Measurements from ENCODE around the gene CLCNKA.
A peak's percentile ranks its signal among the peaks of the same experiment; 100 is the strongest.

Gene CLCNKA

DNA sequence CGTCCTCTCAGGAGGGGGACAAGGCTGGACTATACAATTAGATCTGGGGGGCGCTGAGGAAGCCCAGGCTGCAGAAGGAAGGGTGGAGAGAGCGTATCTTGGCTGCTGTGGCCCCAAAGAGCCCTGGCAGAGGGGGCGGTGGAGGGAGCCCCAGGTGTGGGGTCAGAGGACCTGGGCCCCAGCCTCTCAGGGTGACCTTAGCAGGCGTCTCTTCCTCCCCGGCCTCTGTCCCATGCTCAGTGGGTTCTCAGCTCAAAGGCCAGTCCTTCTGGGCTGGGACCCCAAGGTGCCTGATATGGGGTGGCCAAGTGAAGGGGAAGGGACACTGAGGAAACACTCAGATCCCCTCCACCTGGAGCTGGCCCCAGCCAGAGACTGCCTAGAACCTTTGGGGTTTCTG, 49.8 kb downstream of the CLCNKA start:
- in situ Hi-C loops (cut with MboI; ENCODE audit: low pct_unique_long_range_greater_than_20kb, low sequenced_read_pairs): no loop called here
- no peak for DNase-seq

DNA sequence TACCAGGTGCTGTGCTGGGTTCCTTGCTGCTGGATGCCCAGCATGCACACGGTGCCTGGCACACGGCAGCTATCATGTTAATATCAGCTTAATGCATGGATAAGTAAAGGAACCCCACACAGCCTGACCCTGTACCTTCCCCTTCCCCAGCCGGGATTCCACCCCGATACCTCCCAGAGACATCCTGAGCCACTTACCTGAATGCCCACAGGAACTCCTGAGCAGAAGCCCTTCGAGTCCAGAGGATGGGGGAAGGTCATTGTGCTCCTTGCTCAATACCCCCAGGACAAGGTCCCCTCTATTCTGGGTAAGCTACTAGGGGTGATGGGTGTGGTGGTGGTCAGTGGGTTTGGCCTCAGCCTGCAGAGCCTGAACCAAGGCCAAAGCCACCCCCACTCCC, 50.3 kb downstream of the CLCNKA start:
- in situ Hi-C loops (cut with MboI; ENCODE audit: low pct_unique_long_range_greater_than_20kb, low sequenced_read_pairs): no loop called here
- no peak for DNase-seq

DNA sequence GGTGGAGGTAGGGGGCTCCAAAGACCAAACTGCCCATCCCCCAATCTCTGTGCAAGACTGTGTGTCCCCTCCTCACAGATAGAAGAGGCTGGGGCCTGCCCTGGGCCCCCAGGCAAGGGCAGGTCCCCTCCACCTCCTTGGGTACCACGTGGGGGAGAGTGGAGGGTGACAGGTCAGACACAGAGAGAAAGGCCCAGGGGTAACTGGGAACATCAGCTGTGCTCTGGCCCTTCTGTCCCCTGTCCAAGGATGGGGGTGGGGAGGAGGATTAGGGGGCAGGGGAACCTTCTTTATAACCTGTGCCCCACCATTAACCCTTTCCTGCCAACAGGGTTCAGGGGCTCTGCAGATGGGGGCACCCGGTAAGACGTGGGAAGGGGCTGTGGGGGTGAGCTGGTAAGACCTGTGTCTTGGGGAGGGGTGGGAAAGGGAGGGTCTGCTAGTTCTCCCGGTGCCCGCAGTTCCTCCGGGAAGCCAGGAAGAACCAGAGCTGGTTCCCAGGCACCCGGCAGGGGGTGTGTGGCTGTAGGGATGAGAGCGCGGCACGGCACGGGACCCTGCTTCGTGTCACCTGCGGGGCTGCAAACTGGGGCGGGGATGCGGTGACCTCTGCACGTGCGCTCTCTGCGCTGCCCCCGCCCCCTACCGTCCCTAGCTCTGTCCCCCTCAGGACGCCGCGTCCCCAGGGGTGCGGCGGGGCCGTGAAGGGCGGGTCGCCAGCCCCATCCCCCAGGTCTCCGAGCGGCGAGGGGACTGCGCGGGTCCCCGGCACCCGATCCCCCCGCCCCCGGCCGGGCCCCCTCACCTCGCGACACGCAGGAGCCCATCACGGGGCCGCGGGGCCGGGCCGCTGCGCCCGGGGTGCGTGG, 51.0 kb downstream of the CLCNKA start:
- DNase-seq: no peak
- in situ Hi-C loops (cut with MboI; ENCODE audit: low pct_unique_long_range_greater_than_20kb, low sequenced_read_pairs): no loop called here

DNA sequence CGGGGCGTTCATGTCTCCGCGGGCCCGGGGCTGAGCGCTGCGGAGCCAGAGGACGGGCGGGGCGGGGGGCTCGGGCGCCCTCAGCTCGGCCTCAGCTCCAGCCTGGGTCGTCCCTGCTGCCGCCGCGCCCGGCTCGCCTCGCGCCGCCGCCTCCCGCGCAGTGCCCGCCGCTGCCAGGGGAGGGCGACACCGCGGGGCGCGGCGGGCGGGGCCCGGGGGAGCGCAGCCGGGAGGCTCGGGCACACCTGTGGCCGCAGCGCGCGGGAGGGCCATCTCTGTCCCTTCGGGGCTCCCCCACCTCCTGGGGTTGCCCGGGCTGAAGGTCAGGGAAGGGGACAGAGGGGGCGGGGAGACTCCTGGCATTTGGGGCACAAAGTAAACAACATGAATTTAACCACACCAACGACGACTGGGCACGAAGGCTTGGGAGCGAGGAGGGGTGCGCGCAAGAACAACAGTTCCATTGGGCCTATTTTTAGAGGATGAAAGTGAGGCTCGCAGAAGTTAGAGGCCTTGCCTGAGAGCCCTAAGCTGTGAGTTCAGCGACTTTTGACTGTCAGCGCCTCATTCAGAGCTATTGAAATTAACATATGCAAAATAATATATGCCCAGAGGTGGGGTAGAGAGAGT, 51.8 kb downstream of the CLCNKA start, which contains the start of gene FAM131C:
TSS of gene FAM131C (minus strand) at position 162 of the 630 bp plus-strand sequence. CDS start 209 bp downstream, outside the sequence.
- in situ Hi-C loops (cut with MboI; ENCODE audit: low pct_unique_long_range_greater_than_20kb, low sequenced_read_pairs): no loop called here
- no peak for DNase-seq

DNA sequence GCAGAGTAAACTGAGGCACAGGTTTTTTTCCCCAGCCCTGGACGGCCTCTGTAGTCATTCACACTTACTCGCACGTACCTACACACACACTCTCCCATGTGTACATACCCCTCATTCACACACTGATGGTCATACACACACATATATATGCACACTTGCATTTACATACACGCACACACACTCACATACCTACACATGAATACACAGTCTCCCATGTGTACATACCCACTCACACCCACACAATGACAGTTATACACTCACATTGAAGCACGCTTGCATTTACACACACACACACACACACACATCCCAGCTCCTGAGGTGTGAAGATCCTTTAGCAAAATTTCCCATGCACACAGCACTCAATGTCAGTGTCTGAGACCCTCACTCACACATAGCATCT, 52.4 kb downstream of the CLCNKA start:
- in situ Hi-C loops (cut with MboI; ENCODE audit: low pct_unique_long_range_greater_than_20kb, low sequenced_read_pairs): no loop called here
- no peak for DNase-seq

DNA sequence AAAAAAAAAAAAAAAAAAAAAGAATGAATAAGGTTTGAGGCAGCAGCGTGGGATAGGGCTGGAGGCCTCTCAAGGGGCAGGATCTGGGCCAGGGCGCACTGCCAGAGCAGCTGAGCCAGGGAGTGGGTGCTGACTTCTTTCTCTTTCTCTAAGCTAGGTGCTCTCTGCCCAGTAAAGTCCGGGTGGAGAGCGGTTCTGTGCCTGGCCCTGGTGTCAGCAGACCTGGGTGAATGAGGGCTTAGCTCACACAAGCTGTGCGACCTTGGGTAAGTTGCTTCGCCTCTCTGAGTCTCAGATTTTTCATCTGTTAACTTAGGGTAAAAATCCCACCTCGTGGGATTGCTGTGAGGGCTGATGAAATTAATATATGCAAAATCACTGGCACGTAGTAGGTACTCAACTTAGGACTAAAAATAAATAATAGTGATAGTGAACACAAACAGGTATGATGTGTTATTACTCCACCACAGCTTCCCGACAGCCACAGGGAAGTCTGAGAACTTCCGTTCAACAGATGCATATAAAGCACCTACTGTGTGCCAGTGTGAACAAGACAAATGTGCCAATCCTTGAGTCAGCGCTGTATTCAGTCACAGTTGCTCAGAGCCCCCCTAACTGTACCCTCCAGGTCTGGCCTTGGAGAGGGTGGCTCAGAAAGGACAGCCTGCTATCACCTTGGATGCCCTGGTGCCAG, 53.6 kb downstream of the CLCNKA start:
- in situ Hi-C loops (cut with MboI; ENCODE audit: low pct_unique_long_range_greater_than_20kb, low sequenced_read_pairs): loop anchor here (5.0 kb wide), 1 partner anchor 117 kb away; no protein-coding TSS in a partner anchor
- no peak for DNase-seq

DNA sequence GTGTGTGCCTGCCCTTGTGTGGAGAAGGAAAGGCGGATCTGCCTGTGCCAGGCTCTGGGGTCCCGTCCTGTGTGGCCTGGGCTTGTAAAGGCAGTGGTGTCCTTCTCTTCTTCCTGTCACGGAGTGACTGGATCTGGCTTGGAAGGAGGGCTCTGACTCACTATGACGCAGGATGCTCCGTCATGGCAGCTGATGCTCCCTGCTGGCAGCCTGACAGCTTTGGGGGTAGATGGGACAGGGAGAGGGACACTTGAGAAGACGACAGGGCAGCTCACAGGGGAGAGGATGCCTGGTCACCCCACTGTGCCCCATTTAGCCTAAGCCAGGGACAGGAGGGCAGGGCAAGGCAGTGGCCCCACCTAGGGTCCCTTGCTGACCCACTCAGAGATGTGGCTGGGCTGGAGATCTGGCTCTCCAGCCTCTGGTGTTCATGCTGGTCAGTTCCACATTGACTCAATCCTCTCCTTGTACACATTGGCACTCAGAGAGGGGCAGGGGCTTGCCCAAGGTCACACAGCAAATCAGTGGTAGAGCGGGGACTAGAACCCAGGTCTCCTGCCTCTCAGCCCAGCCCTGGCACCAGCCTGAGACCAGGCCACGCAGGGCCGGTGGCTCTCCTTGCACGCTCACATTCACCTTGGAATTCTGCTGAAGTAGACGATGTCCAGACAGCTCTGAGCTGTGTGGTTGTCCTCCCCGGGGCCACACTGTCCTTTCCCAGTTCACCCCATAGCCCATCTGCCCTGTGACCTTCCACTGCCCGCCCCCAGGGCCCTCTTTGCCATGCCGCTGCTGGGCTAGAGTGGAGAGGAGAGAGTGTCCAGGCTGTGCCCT, 54.4 kb downstream of the CLCNKA start:
- DNase-seq: no peak
- in situ Hi-C loops (cut with MboI; ENCODE audit: low pct_unique_long_range_greater_than_20kb, low sequenced_read_pairs): loop anchor here (5.0 kb wide), 1 partner anchor 116 kb away; no protein-coding TSS in a partner anchor

DNA sequence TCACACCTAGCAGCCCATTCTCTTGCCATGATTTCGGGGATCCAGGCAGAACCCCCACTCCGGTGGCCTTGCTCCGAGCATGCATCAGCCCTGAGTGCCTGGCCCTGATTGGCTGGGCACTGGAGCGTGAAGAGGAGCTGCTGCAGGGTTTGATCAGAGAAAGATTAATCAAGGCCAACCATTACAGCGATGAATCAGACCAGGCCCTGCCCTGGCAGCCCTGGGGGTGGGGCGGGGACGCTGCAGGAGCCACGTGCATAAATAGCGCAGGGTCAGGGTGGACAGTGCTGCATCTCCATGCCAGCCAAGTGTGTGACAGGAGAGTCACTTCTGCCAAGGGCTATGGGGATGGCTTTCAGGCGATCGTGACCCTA, 55.0 kb downstream of the CLCNKA start:
- in situ Hi-C loops (cut with MboI; ENCODE audit: low pct_unique_long_range_greater_than_20kb, low sequenced_read_pairs): loop anchor here (5.0 kb wide), 1 partner anchor 115 kb away; no protein-coding TSS in a partner anchor
- DNase-seq: no peak

DNA sequence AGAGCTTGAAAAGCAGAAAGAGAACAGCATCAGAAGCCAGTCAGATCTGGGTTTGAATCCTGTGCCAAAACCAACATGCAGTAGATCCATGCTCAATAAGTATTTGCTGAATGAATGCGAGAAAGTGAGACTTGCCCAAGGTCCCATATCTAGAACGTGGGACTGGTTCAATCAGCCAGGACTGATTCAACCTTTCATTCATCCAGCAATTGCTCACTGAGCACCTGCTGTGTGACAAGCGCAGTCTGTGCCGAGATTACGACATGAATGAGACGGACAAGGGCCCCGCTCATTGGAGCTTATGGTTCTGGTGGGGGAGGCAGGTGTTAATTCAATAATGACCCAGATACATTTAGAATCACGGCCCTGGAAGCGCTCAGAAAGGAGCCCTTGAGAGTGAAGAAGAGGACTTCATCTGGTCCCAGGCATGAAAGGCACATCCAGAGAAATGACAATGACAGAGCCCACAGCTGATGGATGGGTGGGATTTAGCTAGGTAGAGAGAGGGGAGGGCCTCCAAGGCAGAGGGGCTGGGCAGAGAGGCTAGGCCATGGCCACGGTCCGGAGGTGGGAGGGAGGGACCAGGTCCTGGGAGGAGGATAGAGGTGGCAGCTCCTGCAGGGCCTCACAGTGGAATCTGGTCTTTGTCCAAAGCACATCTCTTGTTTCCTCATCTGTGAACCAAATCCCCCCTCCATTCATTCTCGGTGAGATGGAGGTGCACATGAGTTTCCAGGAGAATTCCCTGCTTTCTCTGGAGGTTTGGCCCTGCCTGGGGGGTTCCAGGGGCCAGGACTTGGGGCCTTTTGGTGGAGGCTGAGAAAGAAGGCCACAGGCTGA, 55.8 kb downstream of the CLCNKA start:
- no peak for DNase-seq
- in situ Hi-C loops (cut with MboI; ENCODE audit: low pct_unique_long_range_greater_than_20kb, low sequenced_read_pairs): loop anchor here (5.0 kb wide), 1 partner anchor 115 kb away; no protein-coding TSS in a partner anchor

DNA sequence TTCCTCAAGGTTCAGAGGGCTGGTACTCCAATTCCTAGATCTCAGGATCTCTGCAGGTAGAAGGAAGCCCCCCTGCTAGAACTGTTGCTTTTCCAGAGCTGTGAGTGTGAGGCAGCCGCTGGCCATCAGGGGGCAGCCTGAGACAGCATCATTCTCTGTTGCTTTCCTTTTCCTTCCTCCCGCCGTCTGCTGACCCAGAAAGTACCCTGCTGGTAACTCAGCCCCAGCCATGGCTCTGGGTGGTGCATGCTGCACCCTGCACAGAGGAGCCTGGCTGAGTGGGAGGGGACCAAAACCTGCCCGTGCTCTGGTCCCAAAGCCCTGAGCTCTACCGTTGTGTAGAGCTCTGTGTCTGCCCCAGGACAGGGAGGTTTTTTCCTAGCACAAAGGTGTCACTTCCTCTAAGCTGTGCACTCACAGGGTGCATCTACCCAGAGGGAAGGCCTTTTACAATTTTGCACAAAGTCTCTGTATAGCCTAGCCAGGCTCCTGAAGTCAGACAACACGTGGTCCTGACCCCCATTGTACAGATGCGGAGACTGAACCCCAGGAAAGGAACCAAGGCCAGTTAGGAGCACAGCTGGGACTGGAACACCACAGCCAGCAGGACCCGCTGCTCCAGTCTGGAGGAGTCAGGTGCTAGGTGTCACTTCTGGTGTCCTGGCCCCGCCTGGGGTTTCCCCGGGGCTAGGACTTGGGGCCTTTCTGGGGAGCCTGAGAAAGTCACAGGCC, 57.3 kb downstream of the CLCNKA start:
- in situ Hi-C loops (cut with MboI; ENCODE audit: low pct_unique_long_range_greater_than_20kb, low sequenced_read_pairs): loop anchor here (5.0 kb wide), 1 partner anchor 113 kb away; no protein-coding TSS in a partner anchor

DNA sequence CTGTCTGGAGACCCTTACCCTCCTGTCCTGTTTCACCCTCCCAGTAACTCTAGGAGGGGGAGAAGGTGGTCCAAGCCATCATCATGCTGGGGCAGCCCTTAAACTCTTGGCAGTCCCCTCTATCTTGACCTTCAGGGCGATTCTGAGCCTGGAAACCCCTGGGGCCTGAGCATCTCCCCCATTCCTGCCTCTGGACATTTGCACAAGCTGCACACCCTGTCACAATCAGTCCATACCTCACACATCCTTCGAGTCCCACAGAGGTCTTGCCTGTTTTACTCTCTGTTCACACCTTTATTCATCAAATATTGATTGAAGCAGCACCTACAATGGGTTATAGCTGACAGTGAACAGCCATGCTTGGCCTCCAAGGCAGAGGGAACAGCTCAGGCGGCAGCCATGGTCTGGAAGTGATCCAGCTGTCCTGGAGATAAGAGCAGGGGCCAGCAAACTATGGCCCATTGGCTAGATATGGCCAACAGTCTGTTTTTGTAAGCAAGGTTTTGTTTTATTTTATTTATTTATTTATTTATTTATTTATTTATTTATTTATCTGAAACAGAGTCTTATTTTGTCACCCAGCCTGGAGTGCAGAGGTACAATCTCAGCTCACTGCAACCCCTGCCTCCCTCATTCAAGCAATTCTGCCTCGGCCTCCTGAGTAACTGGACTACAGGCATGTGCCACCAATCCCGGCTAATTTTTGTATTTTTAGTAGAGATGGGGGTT, 58.8 kb downstream of the CLCNKA start:
- in situ Hi-C loops (cut with MboI; ENCODE audit: low pct_unique_long_range_greater_than_20kb, low sequenced_read_pairs): no loop called here
- DNase-seq: no peak

More for the DNA sequence above, 57.3 kb downstream of the CLCNKA start:
- DNase-seq: peak; percentile 89

DNA sequence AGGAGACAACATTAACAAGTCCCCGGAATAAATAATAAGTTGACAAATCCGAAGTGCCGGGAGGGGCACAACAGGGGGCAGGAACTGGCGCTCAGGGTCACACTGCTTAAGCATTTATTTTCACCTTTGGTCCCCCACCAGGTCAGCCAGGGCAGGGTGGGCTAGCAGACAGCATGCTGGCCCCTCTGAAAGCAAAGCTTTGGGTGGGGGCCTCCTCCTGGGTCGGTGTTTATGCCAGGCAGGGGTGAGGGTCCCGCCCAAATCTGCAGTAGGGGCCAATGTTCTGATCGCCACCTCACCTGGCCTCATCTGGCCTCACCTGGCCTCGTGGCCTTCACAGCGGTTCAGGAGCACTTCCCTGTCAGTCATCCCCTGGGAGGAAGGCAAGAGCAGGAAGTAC, 59.8 kb downstream of the CLCNKA start:
- no peak for DNase-seq
- in situ Hi-C loops (cut with MboI; ENCODE audit: low pct_unique_long_range_greater_than_20kb, low sequenced_read_pairs): no loop called here

DNA sequence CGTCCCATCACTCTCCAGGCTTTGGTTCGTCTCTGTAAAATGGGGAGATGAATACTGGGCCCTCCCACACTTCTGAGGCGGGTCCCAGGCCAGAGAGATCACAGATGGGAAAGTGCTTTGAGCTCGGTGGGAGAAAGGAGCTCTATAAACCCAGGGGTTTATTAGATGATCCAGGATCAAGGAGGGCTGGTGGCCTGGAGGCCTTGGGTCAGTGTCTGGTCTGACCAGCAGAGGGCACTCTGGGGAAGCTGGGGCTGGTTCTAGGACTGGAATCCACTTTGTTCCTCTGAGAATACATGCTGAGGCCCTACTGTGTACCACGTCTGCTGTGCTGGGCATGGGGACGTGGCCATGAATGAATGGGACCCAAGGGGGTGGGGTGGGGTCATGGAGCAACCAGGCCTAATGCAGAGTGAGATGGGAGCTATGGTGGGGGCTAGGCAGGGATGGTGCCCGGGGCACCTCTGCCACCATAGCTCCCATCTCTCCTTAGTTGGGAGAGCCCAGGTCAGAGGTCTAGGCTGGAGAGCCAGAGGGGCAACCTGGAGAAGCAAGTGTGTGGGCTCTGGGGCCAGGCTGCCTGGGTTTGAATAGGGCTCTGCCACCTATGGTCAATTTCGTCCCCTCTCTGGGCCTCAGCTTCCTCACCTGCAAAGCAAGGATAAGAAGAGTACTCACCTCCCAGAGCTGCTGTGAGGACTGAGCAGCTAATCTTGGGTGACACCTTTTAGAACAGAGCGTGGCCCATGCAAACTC, 60.6 kb downstream of the CLCNKA start:
- DNase-seq: peak; percentile 72
- in situ Hi-C loops (cut with MboI; ENCODE audit: low pct_unique_long_range_greater_than_20kb, low sequenced_read_pairs): no loop called here

DNA sequence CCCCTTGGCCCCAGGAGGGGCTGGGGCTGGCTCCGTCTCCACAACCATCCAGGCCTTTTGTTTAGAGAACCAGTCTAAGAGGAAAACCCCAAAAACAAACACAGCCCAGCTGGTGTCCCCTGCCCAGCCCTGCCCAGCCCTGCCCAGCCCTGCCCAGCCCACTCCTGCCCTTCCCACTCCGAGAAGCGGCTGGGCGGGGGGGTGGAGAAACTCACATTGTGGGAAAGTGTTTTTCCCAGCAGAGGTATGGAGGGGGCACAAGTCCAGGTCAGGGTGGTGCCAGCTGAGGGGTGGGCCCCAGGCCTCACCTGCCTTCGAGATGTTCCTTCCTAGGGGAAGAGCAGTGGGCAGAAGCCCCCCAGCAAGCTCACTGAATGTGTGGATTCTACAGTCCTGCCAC, 61.6 kb downstream of the CLCNKA start:
- in situ Hi-C loops (cut with MboI; ENCODE audit: low pct_unique_long_range_greater_than_20kb, low sequenced_read_pairs): no loop called here
- DNase-seq: no peak
